ENCODE measurements around the gene NUCB2. TPM values are rescaled to one million over a fixed set of nuclear protein-coding genes. Genes with fewer than 3 reads are reported as not detected.
"Not testable (repeated sequence)": the region's sequence is repeated elsewhere in the genome, so short reads cannot be mapped to it uniquely, and the experiment has no call there.

Gene NUCB2
- total RNA-seq: 100 to 1,000 TPM in 1 of 6 donors, 10 to 100 TPM in 5; 24.0 to 167 (median 42.5) TPM

DNA sequence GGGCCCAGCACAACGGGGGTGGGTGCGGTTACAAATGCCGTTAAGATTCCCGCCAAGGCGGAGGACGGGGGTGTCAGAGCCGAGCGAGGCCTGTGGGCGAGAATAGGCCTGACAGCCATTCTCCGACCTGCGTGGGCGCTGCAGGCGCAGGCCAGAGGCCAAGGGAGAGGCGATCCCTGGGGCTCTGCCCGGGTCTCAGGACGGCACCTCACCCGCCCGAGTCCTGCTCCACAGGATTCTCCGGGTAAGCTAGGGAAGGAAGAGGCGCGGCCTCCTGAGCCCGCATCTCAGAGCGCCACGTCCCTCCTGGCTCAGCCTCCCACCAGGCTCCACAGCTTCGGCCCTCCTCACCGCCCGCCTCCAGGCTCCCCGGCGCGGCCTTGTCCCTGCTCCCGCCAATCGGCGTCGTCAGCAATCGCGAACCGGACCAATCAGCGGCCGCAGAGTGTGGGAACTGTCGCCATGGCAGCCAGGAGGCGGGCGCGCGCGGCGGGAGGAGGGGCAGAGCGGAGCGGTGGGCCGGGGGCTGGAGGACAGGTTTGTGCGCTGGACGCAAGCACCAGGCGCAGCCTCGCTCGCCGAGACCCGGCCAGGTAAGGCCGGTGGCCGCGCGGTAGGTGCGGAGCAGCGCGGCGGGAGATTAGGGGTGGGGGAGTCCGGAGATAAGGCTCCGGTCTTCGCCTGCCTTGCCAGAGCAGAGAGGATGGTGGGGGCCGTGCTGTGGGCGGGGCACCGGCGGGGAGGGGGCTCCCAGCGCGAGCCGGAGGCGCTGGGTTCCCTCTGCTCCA, at the start of gene NUCB2:
TSS of gene NUCB2 (plus strand) at position 504 of the 788 bp plus-strand sequence. CDS start 18,585 bp downstream, outside the sequence.
- peak; percentile 98 to 99 for DNase-seq
- peak within 1 kb of the TSS; percentile 82 to 93 (median 90) for H3K27ac ChIP-seq
- no peaks in the 10 kb centered on the region for H3K36me3 ChIP-seq
- TF ChIP-seq, protein P1, sequence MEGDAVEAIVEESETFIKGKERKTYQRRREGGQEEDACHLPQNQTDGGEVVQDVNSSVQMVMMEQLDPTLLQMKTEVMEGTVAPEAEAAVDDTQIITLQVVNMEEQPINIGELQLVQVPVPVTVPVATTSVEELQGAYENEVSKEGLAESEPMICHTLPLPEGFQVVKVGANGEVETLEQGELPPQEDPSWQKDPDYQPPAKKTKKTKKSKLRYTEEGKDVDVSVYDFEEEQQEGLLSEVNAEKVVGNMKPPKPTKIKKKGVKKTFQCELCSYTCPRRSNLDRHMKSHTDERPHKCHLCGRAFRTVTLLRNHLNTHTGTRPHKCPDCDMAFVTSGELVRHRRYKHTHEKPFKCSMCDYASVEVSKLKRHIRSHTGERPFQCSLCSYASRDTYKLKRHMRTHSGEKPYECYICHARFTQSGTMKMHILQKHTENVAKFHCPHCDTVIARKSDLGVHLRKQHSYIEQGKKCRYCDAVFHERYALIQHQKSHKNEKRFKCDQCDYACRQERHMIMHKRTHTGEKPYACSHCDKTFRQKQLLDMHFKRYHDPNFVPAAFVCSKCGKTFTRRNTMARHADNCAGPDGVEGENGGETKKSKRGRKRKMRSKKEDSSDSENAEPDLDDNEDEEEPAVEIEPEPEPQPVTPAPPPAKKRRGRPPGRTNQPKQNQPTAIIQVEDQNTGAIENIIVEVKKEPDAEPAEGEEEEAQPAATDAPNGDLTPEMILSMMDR (IDR thresholded peaks at IDR 0.05): peak in 2 of 6 experiments; percentile 6 to 15
- peak; percentile 62 to 85 for TF ChIP-seq POLR2AphosphoS5 (IDR thresholded peaks at IDR 0.05)
- TF ChIP-seq EP300 (IDR thresholded peaks at IDR 0.05): no peak
- peak in 2 of 4 donors; percentile 78 to 81 for TF ChIP-seq POLR2A (IDR thresholded peaks at IDR 0.05)
- WGBS, 2 donors: 0 to 1% methylated on average over 9 to 47 of the region's 75 CpGs
- peaks cover 6 to 15% (median 13%) of the 10 kb centered on the region in 4 donors for H3K4me1 ChIP-seq
- peak within 1 kb of the TSS; percentile 74 to 98 (median 85) for H3K4me3 ChIP-seq
- no peaks in the 10 kb centered on the region for H3K27me3 ChIP-seq
- no peaks in the 10 kb centered on the region for H3K9me3 ChIP-seq
- ATAC-seq (ENCODE audit: low FRiP score in 2 of 2): peak; percentile 98 to 100

DNA sequence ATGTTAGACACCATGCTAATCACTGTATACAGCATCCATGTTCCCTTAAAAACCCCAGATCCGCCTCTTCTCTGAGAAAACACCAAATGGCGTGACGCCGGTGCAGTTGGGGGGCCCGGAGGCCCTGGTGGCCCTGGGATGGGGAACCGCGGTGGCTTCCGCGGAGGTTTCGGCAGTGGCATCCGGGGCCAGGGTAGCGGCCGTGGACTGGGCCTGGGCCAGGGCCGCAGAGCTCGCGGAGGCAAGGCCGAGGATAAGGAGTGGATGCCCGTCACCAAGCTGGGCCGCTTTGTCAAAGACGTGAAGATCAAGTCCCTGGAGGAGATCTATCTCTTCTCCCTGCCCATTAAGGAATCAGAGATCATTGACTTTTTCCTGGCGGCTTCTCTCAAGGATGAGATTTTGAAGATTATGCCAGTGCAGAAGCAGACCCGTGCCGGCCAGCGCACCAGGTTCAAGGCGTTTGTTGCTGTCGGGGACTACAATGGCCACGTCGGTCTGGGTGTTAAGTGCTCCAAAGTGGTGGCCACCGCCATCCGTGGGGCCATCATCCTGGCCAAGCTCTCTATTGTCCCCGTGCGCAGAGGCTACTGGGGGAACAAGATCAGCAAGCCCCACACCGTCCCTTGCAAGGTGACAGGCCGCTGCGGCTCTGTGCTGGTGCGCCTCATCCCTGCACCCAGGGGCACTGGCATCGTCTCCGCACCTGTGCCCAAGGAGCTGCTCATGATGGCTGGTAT, 48.2 kb upstream of the NUCB2 start:
- peaks cover 7 to 12% (median 8%) of the 10 kb centered on the region in 4 donors for H3K4me1 ChIP-seq
- peaks cover 0 to 10% (median 0%) of the 10 kb centered on the region in 4 donors for H3K36me3 ChIP-seq
- H3K4me3 ChIP-seq; H3K27me3 ChIP-seq; ATAC-seq (ENCODE audit: low FRiP score in 2 of 2); H3K27ac ChIP-seq; H3K9me3 ChIP-seq: not testable (repeated sequence)
- WGBS, 2 donors: 94 to 99% methylated on average over 10 to 38 of the region's 38 CpGs
- peak in 1 of 2 donors; percentile 61 for DNase-seq

DNA sequence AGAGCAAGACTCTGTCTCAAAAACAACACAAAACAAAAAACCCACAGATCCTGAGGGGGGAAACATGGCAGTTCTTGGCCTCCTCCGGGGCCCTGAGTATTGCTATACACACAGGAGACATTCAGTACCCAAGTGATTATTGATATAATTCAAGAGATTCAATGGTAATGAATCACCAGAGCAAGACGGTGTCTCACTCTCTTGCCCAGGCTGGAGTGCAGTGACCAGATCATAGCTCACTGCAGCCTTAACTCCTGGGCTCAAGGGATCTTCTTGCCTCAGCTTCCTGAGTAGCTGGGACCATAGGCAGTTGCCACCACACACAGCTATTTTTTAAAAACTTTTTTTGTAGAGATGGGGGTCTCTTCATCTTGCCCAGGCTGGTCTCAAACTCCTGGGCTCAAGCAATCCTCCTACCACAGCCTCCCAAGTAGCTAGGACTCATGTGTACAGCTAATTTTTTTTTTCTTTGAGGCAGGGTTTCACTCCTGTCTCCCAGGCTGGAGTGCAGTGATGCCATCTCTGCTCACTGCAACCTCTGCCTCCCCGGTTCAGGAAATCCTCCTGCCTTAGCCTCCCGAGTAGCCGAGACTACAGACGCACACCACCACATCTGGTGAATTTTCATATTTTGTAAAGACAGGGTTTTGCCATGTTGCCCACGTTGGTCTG, 46.9 kb upstream of the NUCB2 start:
- H3K4me1 ChIP-seq: peaks cover 0 to 9% (median 6%) of the 10 kb centered on the region in 4 donors
- WGBS, 2 donors: 73 to 77% methylated on average over 7 of the region's 7 CpGs
- H3K27me3 ChIP-seq: no peaks in the 10 kb centered on the region
- no peak for TF ChIP-seq POLR2AphosphoS5 (IDR thresholded peaks at IDR 0.05)
- no peak for TF ChIP-seq EP300 (IDR thresholded peaks at IDR 0.05)
- TF ChIP-seq, protein P1 (IDR thresholded peaks at IDR 0.05): no peak
- TF ChIP-seq POLR2A (IDR thresholded peaks at IDR 0.05): no peak
- H3K9me3 ChIP-seq: no peaks in the 10 kb centered on the region
- H3K4me3 ChIP-seq: no peak overlapping the region
- no peak for DNase-seq
- H3K27ac ChIP-seq: peak overlapping the region in 1 of 4 donors; percentile 17
- ATAC-seq (ENCODE audit: low FRiP score in 2 of 2): no peak
- peaks cover 0 to 10% (median 0%) of the 10 kb centered on the region in 4 donors for H3K36me3 ChIP-seq

DNA sequence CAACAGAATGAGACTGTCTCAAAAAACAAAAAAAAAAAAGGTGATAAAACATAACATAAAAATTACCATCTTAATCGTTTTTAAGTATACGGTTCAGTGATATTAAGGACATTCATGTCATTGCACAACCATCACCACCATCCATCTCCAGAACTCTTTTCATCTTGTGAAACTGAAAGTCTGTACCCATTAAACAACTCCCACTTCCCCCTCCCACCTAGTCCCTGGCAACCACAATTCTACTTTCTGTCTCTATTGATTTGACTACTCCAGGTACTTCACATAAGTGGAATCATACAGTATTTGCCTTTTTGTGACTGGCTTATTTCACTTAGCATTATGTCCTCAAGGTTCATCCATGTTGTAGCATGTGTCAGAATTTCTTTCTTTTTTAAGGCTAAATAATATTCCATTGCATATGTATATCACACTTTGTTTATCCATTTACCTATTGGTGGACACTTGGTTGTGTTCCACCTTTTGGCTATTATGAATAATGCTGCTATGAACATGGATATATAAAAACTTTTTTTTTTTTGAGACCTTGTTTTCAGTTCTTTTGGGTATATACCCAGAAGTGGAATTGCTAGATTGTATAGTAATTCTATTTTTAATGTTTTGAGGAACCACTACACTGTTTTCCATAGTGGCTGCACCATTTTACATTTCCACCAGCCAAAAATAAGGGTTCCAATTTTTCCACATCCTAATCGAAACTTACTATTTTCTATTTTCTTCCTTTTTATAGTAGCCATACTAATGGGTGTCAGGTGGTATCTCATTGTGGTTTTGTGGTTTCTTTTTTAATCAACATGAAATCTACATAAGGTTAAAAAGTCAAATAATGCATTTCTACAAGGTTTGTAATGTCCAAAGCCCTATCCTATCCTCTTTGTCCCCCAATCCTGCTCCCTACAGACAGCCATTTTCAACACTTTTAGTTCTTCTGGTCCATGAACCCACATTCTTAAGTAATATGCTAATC, 45.4 kb upstream of the NUCB2 start:
- DNase-seq: no peak
- no peaks in the 10 kb centered on the region for H3K9me3 ChIP-seq
- no peaks in the 10 kb centered on the region for H3K27me3 ChIP-seq
- ATAC-seq (ENCODE audit: low FRiP score in 2 of 2): no peak
- WGBS, 2 donors: 63% methylated on average over 3 of the region's 3 CpGs
- TF ChIP-seq POLR2A (IDR thresholded peaks at IDR 0.05) (no peak), POLR2AphosphoS5 (IDR thresholded peaks at IDR 0.05) (no peak), EP300 (IDR thresholded peaks at IDR 0.05) (no peak)
- TF ChIP-seq, protein P1 (IDR thresholded peaks at IDR 0.05): no peak
- no peak overlapping the region for H3K4me3 ChIP-seq
- H3K4me1 ChIP-seq: peaks cover 0 to 9% (median 4%) of the 10 kb centered on the region in 4 donors
- peaks cover 0 to 10% (median 0%) of the 10 kb centered on the region in 4 donors for H3K36me3 ChIP-seq
- no peak overlapping the region for H3K27ac ChIP-seq
